HG03039 (cell line): ENCODE results near the gene NXN.
"Not testable (repeated sequence)": the region's sequence is repeated elsewhere in the genome, so short reads cannot be mapped to it uniquely, and the experiment has no call there.

Source experiments
- ATAC-seq: cut with Tn5 transposase; IDR thresholded peaks from one replicate; pipeline ENCODE4 v1.9.1; 2021; ENCODE audit warnings: mild to moderate bottlenecking, moderate library complexity; ENCODE audit not compliant: unreplicated experiment

NXN gene

DNA sequence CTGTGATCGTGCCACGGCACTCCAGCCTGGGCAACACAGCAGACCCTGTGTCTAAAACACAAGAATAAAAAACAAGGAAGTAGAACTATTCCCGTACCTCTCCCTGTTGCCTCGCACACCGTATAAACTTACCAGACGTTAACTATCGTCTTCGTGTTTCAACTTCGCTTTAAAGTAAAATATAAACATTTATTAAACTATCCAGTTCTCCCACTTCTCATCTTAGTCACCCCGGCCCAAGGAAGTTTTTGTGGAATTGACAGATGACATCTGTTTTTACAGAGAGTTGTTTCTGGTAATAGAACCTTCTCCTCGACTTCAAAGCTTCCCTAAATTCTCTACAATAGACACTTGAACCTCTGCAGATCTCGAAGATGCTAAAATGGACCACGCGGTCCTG is 83.1 kb downstream of the NXN start:
- ATAC-seq: no peak

DNA sequence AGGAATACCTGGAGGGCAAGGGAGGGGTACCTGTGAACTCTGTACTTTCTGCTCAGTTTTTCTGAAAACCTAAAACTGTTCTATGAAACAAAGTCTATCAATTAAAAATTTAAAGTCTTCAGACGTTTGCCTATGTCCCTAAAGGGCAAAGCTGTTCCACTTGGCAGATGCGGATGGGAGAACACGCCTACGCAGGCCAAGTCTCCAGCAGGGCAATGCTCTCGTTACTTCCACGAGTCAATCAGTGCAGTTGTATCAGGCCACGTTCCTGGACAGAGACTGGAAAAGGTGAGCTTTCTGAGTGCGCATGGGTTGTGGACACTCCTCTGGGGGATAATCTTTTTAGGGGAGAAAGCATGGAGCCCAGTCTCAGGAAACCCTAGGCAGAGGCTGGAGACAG is 86.6 kb downstream of the NXN start:
- ATAC-seq: no peak

DNA sequence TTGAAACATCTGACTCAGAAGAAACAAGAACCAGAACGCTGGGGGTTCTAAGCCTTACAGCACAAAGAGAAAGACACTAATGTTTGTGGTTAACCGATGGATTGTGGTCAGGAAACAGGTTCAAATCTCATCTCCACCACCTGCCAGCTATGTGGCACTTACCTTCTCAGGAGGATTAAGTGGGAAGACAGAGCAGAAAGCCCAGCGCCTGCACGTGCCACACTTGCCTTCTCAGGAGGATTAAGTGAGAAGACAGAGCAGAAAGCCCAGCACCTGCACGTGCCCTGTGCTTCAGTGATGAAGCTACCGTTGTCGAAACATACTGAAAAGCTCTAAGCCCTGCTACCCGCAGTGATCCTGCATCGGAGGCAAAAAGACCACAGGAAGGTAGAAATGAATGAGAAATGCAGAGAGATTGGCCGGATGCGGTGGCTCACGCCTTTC is 90.6 kb downstream of the NXN start:
- no peak for ATAC-seq

DNA sequence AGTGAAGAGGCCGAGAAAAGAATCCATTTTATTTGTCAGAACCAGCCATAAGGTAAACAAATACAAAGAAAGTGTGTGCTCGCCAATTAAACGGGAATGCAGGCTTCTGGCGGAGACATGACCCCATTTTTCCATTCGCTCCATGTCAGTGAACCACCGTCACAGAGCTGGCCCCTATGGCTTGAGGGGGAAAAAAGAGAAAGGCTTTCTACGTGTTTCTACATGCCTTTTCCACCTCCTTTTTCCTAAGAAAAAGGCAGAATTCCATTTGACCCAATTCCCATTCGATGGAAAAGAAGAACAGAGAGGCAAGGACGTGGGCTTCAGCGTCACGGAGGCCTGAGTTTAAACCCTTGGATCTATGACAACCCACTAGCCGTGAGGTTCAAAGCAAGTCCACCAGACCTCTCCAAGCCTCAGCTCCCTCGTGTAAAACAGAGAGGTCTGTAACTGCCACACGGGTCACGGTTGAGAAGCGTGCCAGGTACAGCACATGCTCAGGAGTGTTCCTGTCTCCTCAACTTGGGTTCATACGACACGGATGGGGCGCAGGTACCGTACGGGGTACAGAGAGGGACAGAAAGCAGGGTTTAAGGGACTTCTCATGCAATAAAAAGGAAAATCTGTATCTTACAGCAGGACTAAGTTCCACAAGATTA is 91.9 kb downstream of the NXN start:
- no peak for ATAC-seq

GRCh38 chr17:885971-886571 is 93.5 kb downstream of the NXN start:
- ATAC-seq: no peak

DNA sequence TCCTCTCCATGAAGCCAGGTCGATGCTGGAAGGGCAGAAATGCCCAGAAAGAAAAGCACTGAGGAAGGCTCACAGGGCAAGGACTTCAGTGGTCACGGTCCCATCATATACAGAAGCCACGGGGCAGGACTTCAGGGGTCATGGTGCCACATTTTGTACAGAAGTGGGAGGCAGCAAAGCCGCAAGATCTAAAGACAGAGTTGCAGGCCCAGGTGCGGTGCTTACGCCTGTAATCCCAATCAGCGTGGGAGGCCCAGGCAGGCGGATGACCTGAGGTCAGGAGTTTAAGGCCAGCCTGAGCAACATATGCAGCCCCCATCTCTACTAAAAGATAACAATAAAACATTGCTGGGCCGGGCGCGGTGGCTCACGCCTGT is 96.0 kb downstream of the NXN start:
- no peak for ATAC-seq

DNA sequence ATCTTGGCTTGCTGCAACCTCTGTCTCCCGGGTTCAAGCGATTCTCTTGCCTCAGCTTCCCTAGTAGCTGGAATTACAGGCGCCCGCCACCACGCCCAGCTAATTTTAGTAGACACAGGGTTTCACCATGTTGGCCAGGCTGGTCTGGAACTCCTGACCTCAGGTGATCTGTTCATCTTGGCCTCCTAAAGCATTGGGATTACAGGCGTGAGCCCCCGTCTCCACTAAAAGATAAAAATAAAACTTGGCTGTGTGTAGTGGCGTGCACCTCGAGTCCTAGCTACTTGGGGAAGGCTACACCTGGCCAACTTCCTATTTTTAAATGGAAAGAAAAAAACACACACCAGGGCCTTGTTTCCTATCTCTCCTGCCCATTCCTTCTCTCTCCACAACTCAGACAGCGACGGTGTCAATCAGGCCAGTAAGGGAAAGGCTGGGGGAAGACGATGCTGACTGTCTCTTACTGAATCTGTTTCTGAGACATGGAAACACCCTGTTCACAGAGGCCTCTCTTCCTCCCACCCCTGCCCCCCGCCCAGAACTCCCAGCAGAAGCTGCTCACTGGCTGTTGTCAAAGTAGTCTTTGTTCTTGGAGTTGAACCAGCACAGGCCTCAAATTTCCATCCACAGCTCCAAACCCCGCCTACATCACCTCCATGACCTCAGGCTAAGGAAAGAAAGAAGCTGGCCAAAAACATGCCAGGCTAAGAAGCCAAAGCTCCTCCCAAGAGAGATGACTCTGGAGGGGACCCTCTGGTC is 96.6 kb downstream of the NXN start:
- ATAC-seq: no peak

DNA sequence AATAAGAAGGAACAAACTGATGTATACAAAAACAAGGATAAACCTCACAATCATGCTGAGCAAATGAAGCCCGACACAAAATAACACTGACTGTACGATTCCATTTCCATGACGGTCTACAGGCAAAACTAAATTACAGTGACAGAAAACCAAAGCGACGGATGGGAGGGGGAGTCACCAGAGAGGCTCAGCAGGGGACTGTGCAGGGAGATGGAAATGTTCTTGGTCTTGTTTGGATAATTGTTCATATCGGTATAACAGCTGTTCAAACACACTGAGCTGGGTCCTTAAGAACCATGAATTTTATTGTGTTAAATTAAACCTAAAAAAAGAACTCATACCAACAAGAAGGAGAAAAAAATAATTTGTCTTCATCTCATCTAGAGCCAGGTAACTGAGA is 97.8 kb downstream of the NXN start:
- ATAC-seq: no peak

DNA sequence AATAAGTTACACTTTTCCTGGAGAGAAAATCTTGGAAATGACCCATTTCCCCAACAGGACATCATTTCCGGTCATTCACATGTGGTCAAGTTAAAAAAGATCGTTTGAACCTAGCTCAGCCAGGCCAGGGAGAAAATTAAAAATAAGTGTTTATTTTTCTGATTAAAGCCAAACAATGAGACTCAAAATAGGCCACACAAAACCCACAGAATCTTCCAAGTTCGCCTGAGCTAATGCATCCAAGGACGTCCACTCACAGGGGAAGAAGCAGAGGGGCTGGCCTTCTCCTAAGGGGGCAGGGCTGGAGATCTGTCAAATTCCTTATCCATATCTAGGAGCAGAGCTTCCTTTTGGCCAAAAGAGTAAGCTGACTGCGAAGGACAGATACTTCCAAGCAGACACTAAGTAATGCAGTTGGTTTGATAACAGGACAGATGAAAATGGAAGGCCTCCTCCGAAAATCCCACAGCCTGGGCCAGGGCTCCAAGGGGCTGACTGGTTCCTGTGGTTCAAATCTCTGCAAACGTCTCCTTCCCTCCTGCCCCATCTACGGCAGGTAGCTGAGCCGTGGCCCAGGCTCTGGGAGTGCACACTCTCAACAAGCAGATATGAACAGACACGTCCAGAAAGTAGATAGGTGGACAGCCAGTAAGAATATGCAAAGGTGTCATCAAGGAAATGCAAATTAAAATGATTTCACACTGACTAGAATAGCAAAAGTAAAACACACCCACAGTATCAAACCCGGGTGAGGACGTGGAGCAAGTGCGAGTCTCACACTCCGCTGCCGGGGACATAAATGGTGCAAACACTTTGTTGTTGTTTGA is 98.9 kb downstream of the NXN start:
- no peak for ATAC-seq

- no peak for ATAC-seq
Measured at GRCh38 chr17:879546-880442, 99.8 kb downstream of the NXN start.

DNA sequence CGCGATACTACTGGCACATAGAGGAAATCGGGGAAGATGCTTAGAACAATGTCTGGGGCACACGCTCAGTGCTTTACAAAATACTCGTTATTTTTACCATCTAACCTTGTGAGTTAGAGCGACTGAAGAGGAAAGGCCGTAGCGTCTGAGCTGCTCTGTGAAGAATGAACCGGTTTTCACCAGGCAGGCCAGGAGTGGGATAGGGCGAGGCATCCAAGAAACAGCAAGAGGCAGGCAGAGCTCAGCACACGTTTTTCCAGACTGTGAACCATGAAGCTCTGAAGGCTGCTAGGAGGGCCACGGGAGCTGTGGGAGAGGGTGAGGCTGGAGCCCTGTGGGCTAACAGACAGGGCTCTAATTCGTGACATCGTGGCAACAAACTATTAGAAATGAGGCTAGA is 101.9 kb downstream of the NXN start:
- no peak for ATAC-seq

DNA sequence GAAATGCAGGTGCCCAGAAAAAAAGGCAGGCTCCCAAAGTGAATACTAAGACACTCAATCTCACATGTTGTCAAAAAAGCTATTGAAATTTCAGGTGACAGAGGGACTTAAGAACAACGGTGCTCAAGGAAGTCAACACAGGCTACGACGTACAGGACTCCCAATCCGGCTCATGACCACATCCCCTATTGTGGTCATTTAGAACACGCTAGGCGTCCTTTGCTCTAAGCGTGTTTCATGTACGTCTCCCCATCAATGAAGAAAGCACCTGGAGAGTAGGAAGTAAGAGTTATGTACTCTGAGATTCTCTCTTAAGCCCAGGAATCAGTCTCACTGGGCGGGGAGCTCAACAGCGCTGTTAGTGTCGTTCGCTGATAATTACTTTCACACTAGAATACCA is 103.3 kb downstream of the NXN start:
- no peak for ATAC-seq

DNA sequence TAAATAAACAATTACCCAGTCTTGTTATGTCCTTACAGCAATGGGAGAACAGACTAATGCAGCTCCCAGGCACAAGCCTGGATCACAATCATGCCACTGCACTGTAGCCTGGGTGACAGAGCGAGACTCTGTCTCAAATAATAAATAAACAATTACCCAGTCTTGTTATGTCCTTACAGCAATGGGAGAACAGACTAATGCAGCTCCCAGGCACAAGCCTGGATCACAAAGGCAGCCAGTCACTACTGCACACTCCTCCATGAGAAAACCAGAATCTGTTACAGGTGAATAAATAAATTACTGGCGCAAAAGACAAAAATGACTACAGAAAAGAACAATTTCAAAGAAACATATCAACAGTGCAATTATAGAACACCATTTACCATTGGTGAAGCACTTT is 105.0 kb downstream of the NXN start:
- ATAC-seq: not testable (repeated sequence)

- ATAC-seq: no peak
Measured at GRCh38 chr17:872855-873254, 106.7 kb downstream of the NXN start.

DNA sequence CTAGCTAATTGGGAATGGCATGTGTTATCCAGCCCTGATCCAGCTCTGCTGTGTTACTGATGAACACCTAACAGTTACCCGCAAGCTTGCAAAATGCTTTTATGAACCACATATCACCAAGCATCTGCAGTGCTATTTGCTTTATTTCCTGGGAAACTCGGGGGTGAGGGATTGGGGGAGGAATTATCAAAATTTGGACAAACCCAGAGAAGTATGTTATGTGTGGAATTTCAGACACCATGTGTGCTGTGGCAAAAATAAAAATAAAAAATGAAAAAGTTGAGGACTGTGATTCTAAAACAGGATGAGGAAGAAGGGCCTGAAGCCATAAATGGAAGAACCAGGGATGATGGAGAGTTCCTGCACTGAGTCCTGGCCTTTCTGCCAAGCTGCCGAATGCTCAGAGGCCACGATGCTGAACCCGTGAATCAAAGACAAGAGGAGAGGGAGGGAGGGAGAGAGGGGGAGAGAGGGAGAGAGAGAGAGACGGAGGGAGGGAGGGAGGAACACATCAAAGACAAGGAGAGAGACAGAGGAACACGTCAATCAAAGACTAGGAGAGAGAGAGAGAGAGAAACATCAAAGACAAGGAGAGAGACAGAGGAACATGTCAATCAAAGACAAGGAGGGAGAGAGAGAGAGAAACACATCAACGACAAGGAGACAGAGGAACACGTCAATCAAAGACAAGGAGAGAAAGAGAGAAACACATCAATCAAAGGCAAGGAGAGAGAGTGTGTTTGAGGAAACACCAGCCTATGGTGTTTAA is 107.6 kb downstream of the NXN start:
- no peak for ATAC-seq

DNA sequence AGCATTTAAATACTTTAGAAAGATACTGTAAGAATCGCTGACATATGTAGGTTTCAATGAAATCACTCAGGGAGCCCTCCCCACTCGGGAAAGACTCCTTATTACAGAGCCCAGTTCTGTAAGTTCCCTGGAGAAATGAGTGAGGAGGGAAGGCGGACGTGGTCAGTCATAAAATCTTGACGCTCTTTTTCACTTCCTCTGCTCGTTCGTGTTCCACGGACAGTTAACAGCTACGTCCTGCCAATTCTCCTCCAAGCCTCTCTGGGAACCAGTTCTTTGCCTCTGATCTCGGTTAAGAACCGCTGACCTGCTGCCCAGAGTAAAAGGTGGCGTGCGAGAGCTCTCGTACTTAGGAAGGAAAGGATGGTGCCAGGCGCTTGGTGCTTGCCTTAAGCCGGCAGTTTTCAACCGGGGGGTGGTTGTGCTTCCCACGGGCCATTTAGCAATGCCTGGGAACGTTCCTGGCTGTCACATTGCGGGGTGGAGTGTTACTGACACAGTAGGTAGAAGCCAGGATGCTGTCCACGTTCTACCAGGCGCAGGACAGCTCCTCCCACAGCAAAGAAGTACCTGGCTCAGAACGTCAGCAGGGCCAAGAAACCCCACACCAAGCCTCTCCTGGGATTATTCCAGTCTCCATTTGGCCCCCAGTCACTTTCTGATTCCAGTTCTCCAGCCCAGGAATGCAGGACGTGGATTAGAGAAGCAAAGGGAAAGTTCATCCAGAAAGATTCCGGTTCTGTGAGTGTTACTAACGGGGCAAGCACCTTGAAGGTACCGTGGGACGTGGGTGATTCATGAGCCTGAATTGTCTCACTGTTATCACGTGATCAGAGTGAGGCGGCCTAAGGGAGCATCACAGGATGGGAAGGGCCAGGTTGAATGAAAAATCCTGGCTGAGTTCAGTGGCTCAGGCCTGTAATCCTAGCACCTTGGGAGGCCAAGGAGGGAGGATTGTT is 109.7 kb downstream of the NXN start:
- ATAC-seq: no peak

DNA sequence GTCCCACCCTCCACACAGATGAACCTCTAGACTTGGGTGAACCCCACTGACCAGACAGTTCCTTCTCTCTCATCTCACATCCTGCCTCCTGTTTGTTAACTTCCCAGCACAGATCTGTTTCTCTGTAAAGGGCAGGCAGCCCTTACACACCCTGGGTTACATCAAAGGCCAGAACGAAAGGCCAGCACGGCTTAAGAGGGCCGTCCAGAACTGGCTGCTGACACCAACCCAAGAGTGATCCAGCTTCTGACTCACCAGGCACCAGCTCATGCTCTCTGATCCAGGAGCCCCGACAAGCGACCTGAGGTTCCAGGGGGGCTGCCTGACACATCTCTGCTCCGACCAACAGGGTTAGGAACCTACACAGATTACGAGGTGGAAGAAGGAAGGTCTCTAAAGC is 110.5 kb downstream of the NXN start:
- no peak for ATAC-seq

DNA sequence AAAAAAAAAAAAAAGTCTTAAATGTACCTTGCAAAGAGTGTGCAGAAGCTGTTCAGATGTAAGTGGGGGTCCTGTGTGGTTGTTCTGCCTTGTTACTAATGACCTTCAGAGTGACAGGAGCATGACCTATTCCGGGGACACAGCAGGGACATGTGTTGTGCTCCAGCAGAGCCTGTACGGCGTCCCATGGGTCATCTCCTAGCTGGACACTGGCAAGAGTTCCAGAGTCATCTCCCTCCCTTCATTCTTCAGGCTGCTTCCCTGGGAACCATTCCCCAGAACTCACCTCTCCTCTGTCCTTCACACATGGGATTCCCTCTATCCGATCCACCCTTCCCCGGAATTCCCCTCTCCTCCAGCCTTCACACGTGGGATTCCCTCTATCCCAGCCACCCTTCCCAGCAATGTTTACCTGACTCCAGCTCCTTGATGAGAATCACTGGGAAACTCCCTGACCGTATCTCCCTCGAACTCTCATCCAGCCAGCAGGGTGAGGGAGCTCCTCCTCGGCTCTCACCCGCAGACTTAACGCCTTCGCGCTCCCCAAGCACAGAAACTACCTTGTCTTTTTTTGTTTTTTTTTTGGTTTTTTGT is 111.6 kb downstream of the NXN start:
- ATAC-seq: no peak
